CD8-positive, alpha-beta memory T cell (primary cell): ENCODE results near the gene TBC1D22A. TPM values are rescaled to one million over a fixed set of nuclear protein-coding genes. Genes with fewer than 3 reads are reported as not detected.

ENCODE experiments used
- CTCF ChIA-PET: fragments of 350-600 bp; sonication (Branson Sonifier 250); formaldehyde crosslinking; loops from one replicate; lab custom pipeline; 2021; ENCODE audit warnings: antibody characterized with exemption; lab: Charles Lee
- POLR2A ChIA-PET: fragments of 350-600 bp; sonication (Branson Sonifier 250); formaldehyde crosslinking; loops from one replicate; lab custom pipeline; 2021; ENCODE audit warnings: antibody characterized with exemption; lab: Charles Lee
- DNase-seq, 5 donors: peaks; one replicate each; pipeline versions ENCODE4 v3.0.0 to v3.0.0-alpha.2; 2020 to 2022; ENCODE audit warnings: mixed read lengths in 1 of 5
- H3K27ac ChIP-seq: one replicate; pipeline ENCODE4 v1.7.0; 2013; ENCODE audit warnings: low read depth, mild to moderate bottlenecking, low read length, moderate library complexity
- H3K27me3 ChIP-seq: 2 replicates; pipeline ENCODE4 v1.7.0; 2013; ENCODE audit warnings: low read length, mild to moderate bottlenecking; ENCODE audit not compliant: insufficient read depth, poor library complexity, severe bottlenecking
- H3K36me3 ChIP-seq: 2 replicates; pipeline ENCODE4 v1.7.0; 2013; ENCODE audit warnings: mild to moderate bottlenecking, low read length, moderate library complexity; ENCODE audit not compliant: insufficient read depth
- H3K4me1 ChIP-seq: 2 replicates; pipeline ENCODE4 v1.7.0; 2013; ENCODE audit warnings: mild to moderate bottlenecking, low read length, moderate library complexity; ENCODE audit not compliant: insufficient read depth
- H3K4me3 ChIP-seq: 2 replicates; pipeline ENCODE4 v1.7.0; 2013; ENCODE audit warnings: mild to moderate bottlenecking, low read length
- H3K9me3 ChIP-seq: 2 replicates; pipeline ENCODE4 v1.7.0; 2013; ENCODE audit warnings: mild to moderate bottlenecking, low read length
- H3K27ac Mint-ChIP-seq, 8 donors: one replicate each; pipeline ENCODE4 v1.8.0; 2020 to 2021; ENCODE audit warnings: mixed read lengths in 8 of 8, mild to moderate bottlenecking in 6 of 8, inconsistent platforms in 3 of 8, moderate library complexity in 3 of 8
- H3K27me3 Mint-ChIP-seq, 2 donors: one replicate each; pipeline ENCODE4 v1.8.0; 2020 to 2021; ENCODE audit warnings: mixed read lengths in 2 of 2, mild to moderate bottlenecking in 1 of 2, moderate library complexity in 1 of 2
- H3K36me3 Mint-ChIP-seq, 3 donors: one replicate each; pipeline ENCODE4 v1.8.0; 2020 to 2021; ENCODE audit warnings: mixed read lengths in 3 of 3, inconsistent platforms in 1 of 3, mild to moderate bottlenecking in 1 of 3
- H3K4me1 Mint-ChIP-seq, 3 donors: one replicate each; pipeline ENCODE4 v1.8.0; 2020 to 2021; ENCODE audit warnings: mixed read lengths in 3 of 3, inconsistent platforms in 1 of 3, mild to moderate bottlenecking in 1 of 3
- H3K4me3 Mint-ChIP-seq, 7 donors: one replicate each; pipeline ENCODE4 v1.8.0; 2020 to 2021; ENCODE audit warnings: mixed read lengths in 7 of 7, mild to moderate bottlenecking in 6 of 7, moderate library complexity in 4 of 7, inconsistent platforms in 2 of 7
- H3K9me3 Mint-ChIP-seq, 5 donors: one replicate each; pipeline ENCODE4 v1.8.0; 2020 to 2022; ENCODE audit warnings: mixed read lengths in 5 of 5, mild to moderate bottlenecking in 3 of 5, moderate library complexity in 2 of 5, inconsistent platforms in 1 of 5
- polyA plus RNA-seq: library from polyadenylated mRNA; unstranded; fragments of 300-500 nt; fragmentation: Illumina TruSeq; gene quantifications from one replicate; pipeline ENCODE4 v1.2.3, GENCODE V29; 2021
- total RNA-seq, 2 experiments: library from RNA; stranded (reverse); gene quantifications; one replicate each; pipeline ENCODE4 v1.2.3, GENCODE V29; 2021

TBC1D22A gene
- total and polyA plus RNA-seq, 3 experiments from 2014 or later: 26.6 to 34.8 (median 34.0) TPM

- Histone ChIP-seq H3K9me3 (no peaks in the 10 kb centered on the region), H3K4me3 (no peak overlapping the region), H3K27ac (no peak overlapping the region), H3K36me3 (no peaks in the 10 kb centered on the region), H3K27me3 (no peaks in the 10 kb centered on the region), H3K4me1 (no peaks in the 10 kb centered on the region)
- Mint-ChIP-seq H3K4me1 (peaks cover 10 to 27% (median 15%) of the 10 kb centered on the region in 3 donors), H3K36me3 (peaks cover 4 to 38% (median 14%) of the 10 kb centered on the region in 3 donors), H3K9me3 (peaks cover 0 to 2% (median 2%) of the 10 kb centered on the region in 5 donors), H3K4me3 (peak overlapping the region in 1 of 7 donors; percentile 74), H3K27ac (peak overlapping the region in 1 of 8 donors; percentile 12), H3K27me3 (no peaks in the 10 kb centered on the region)
- ChIA-PET POLR2A (no interaction called here), CTCF (no interaction called here)
- DNase-seq: no peak
Measured at GRCh38 chr22:47019012-47019790, 256.8 kb downstream of the TBC1D22A start.

- peak in 1 of 5 donors; percentile 22 for DNase-seq
- H3K4me3 ChIP-seq: no peak overlapping the region
- no peaks in the 10 kb centered on the region for H3K4me1 ChIP-seq
- Mint-ChIP-seq H3K4me3 (no peak overlapping the region), H3K4me1 (peaks cover 10 to 31% (median 15%) of the 10 kb centered on the region in 3 donors), H3K27me3 (no peaks in the 10 kb centered on the region), H3K36me3 (peaks cover 4 to 36% (median 14%) of the 10 kb centered on the region in 3 donors), H3K9me3 (peaks cover 0 to 2% (median 2%) of the 10 kb centered on the region in 5 donors), H3K27ac (peak overlapping the region in 1 of 8 donors; percentile 17)
- ChIA-PET POLR2A (no interaction called here), CTCF (interaction anchor here (1.7 kb wide), 1 partner anchor 10 kb away, joined by 3 read pairs; no protein-coding TSS in a partner anchor)
- H3K27ac ChIP-seq: no peak overlapping the region
- no peaks in the 10 kb centered on the region for H3K9me3 ChIP-seq
- H3K27me3 ChIP-seq: no peaks in the 10 kb centered on the region
- no peaks in the 10 kb centered on the region for H3K36me3 ChIP-seq
Measured at GRCh38 chr22:47020166-47020565, 257.7 kb downstream of the TBC1D22A start.

- Mint-ChIP-seq H3K4me1 (peaks cover 11 to 40% (median 15%) of the 10 kb centered on the region in 3 donors), H3K27ac (peak overlapping the region in 1 of 8 donors; percentile 63), H3K36me3 (peaks cover 4 to 34% (median 16%) of the 10 kb centered on the region in 3 donors), H3K4me3 (no peak overlapping the region), H3K9me3 (peaks cover 0 to 2% (median 2%) of the 10 kb centered on the region in 5 donors), H3K27me3 (no peaks in the 10 kb centered on the region)
- CTCF ChIA-PET: interaction anchor here (1.7 kb wide), 1 partner anchor 11 kb away, joined by 3 read pairs; no protein-coding TSS in a partner anchor
- Histone ChIP-seq H3K36me3 (no peaks in the 10 kb centered on the region), H3K4me3 (no peak overlapping the region), H3K27me3 (no peaks in the 10 kb centered on the region), H3K4me1 (no peaks in the 10 kb centered on the region), H3K27ac (no peak overlapping the region), H3K9me3 (no peaks in the 10 kb centered on the region)
- POLR2A ChIA-PET: no interaction called here
- peak in 1 of 5 donors; percentile 28 for DNase-seq
Measured at GRCh38 chr22:47021371-47022074, 259.1 kb downstream of the TBC1D22A start.

- no peaks in the 10 kb centered on the region for H3K27me3 Mint-ChIP-seq
- H3K4me3 Mint-ChIP-seq: no peak overlapping the region
- Histone ChIP-seq H3K4me1 (no peaks in the 10 kb centered on the region), H3K27me3 (no peaks in the 10 kb centered on the region), H3K9me3 (no peaks in the 10 kb centered on the region), H3K27ac (no peak overlapping the region), H3K36me3 (no peaks in the 10 kb centered on the region), H3K4me3 (no peak overlapping the region)
- ChIA-PET POLR2A (no interaction called here), CTCF (no interaction called here)
- DNase-seq: no peak
- no peak overlapping the region for H3K27ac Mint-ChIP-seq
- H3K9me3 Mint-ChIP-seq: peaks cover 0 to 2% (median 2%) of the 10 kb centered on the region in 5 donors
- peaks cover 8 to 43% (median 11%) of the 10 kb centered on the region in 3 donors for H3K4me1 Mint-ChIP-seq
- peaks cover 4 to 31% (median 14%) of the 10 kb centered on the region in 3 donors for H3K36me3 Mint-ChIP-seq
Measured at GRCh38 chr22:47022075-47022473, 259.6 kb downstream of the TBC1D22A start.

GRCh38 chr22:47022475-47022874, 260.0 kb downstream of the TBC1D22A start:
- POLR2A ChIA-PET: no interaction called here
- Histone ChIP-seq H3K4me1 (no peaks in the 10 kb centered on the region), H3K27ac (no peak overlapping the region), H3K9me3 (no peaks in the 10 kb centered on the region), H3K27me3 (no peaks in the 10 kb centered on the region), H3K4me3 (no peak overlapping the region), H3K36me3 (no peaks in the 10 kb centered on the region)
- DNase-seq: no peak
- CTCF ChIA-PET: no interaction called here
- Mint-ChIP-seq H3K27me3 (no peaks in the 10 kb centered on the region), H3K4me1 (peaks cover 9 to 41% (median 9%) of the 10 kb centered on the region in 3 donors), H3K4me3 (no peak overlapping the region), H3K36me3 (peaks cover 4 to 29% (median 13%) of the 10 kb centered on the region in 3 donors), H3K9me3 (peaks cover 0 to 2% (median 2%) of the 10 kb centered on the region in 5 donors), H3K27ac (peak overlapping the region in 1 of 8 donors; percentile 55)

GRCh38 chr22:47023871-47024270, 261.4 kb downstream of the TBC1D22A start:
- Histone ChIP-seq H3K4me3 (no peak overlapping the region), H3K27me3 (no peaks in the 10 kb centered on the region), H3K36me3 (no peaks in the 10 kb centered on the region), H3K27ac (no peak overlapping the region), H3K4me1 (no peaks in the 10 kb centered on the region), H3K9me3 (no peaks in the 10 kb centered on the region)
- Mint-ChIP-seq H3K4me3 (no peak overlapping the region), H3K27me3 (peaks cover 0 to 2% of the 10 kb centered on the region in 2 donors), H3K4me1 (peaks cover 4 to 46% (median 10%) of the 10 kb centered on the region in 3 donors), H3K36me3 (peaks cover 4 to 27% (median 12%) of the 10 kb centered on the region in 3 donors), H3K9me3 (peaks cover 0 to 2% (median 2%) of the 10 kb centered on the region in 5 donors), H3K27ac (peak overlapping the region in 2 of 8 donors; percentile 12 to 28)
- CTCF ChIA-PET: no interaction called here
- POLR2A ChIA-PET: no interaction called here
- no peak for DNase-seq

- Histone ChIP-seq H3K36me3 (no peaks in the 10 kb centered on the region), H3K27ac (no peak overlapping the region), H3K4me3 (no peak overlapping the region), H3K4me1 (no peaks in the 10 kb centered on the region), H3K27me3 (no peaks in the 10 kb centered on the region), H3K9me3 (no peaks in the 10 kb centered on the region)
- no peaks in the 10 kb centered on the region for H3K9me3 Mint-ChIP-seq
- H3K27ac Mint-ChIP-seq: no peak overlapping the region
- ChIA-PET POLR2A (no interaction called here), CTCF (no interaction called here)
- peaks cover 0 to 30% (median 8%) of the 10 kb centered on the region in 3 donors for H3K36me3 Mint-ChIP-seq
- peaks cover 0 to 2% of the 10 kb centered on the region in 2 donors for H3K27me3 Mint-ChIP-seq
- H3K4me3 Mint-ChIP-seq: no peak overlapping the region
- peaks cover 8 to 45% (median 11%) of the 10 kb centered on the region in 3 donors for H3K4me1 Mint-ChIP-seq
- no peak for DNase-seq
Measured at GRCh38 chr22:47027766-47028165, 265.3 kb downstream of the TBC1D22A start.
